Right cardiac atrium (tissue), 5 donors: ENCODE data around the gene TRIM71. TPM values are rescaled to one million over a fixed set of nuclear protein-coding genes. Genes with fewer than 3 reads are reported as not detected.
"Not testable (repeated sequence)": the region's sequence is repeated elsewhere in the genome, so short reads cannot be mapped to it uniquely, and the experiment has no call there.

Experiments
- ATAC-seq, 2 donors: fragments of 200-7000 bp; cut with Tn5 transposase; one replicate each; pipeline versions ENCODE4 v1.8.0 to v1.9.1; 2020; ENCODE audit warnings: moderate library complexity in 2 of 2, mild to moderate bottlenecking in 1 of 2
- DNase-seq, 3 donors: peaks; one replicate each; pipeline ENCODE4 v3.0.0-alpha.2; 2020
- H3K27ac ChIP-seq: one replicate; pipeline ENCODE4 v1.5.1; 2013; ENCODE audit warnings: mild to moderate bottlenecking, low read length, control low read depth, moderate library complexity
- H3K27me3 ChIP-seq: one replicate; pipeline ENCODE4 v1.6.1; 2013; ENCODE audit not compliant: control insufficient read depth, insufficient read depth
- H3K4me1 ChIP-seq: one replicate; pipeline ENCODE4 v1.6.1; 2013; ENCODE audit warnings: low read length; ENCODE audit not compliant: control insufficient read depth, insufficient read depth
- H3K4me3 ChIP-seq: one replicate; pipeline ENCODE4 v1.5.1; 2013; ENCODE audit warnings: low read length, control low read depth
- H3K9me3 ChIP-seq: one replicate; pipeline ENCODE4 v1.6.1; 2013; ENCODE audit warnings: low read length; ENCODE audit not compliant: control insufficient read depth
- WGBS: extraction: QIAGEN DNeasy Blood & Tissue Kit; methylation state at CpG from one replicate; pipeline ENCODE4 v1.1.7; 2013; 5-methylcytosine and 5-hydroxymethylcytosine counted together
- intact Hi-C, 4 donors: fragments of 100-400 bp; cut with DNase I; formaldehyde crosslinking; loops; one replicate each; pipeline versions ENCODE4 v1.11.0 to v1.14.0; 2022 to 2023
- polyA plus RNA-seq: library from polyadenylated mRNA; stranded (reverse); fragments of 200-250 nt; gene quantifications from one replicate; pipeline ENCODE4 v1.2.3, GENCODE V29; 2013
- total RNA-seq, 4 donors: library from RNA; stranded (reverse); fragmentation: NEBNext Ultra II Directional; extraction: Animal tissue kit (Norgen Biotek cat#: 25700); gene quantifications; one replicate each; pipeline ENCODE4 v1.2.1, GENCODE V29; 2021
- donor health status: healthy with polysubstance abuse.
- donor health status: DM: no; HTN: yes; CAD: no.
- donor health status: DM: no; HTN: no; CAD: no.
- donor health status: DM: no; HTN: yes; CAD: no; lungs with severe emphysema.
- donor health status: DM: yes; HTN: yes; CAD: no.

The TRIM71 gene
- total and polyA plus RNA-seq, 5 donors: not detected

DNA sequence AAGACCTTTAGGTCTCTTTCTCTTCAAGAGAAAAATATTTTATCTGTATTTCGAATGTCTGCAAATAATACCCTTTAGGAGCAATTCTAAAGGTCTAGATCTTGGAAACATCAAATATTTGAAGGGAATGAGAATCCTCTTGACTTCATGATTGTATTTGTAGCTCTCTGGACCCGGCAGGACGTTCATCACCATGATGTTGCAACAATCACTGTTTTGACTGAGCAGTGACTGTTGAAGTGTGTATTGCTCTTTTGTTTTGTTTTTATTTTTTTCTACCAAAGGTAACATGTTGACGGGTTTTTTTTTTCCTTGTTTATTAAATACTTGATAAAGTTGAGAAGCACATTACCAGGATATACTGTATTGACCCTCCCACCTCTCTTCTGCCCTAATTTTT is 78.3 kb downstream of the TRIM71 start:
- no peak overlapping the region for H3K4me3 ChIP-seq
- no peak overlapping the region for H3K27ac ChIP-seq
- DNase-seq (no peak), ATAC-seq (no peak)
- no peaks in the 10 kb centered on the region for H3K27me3 ChIP-seq
- WGBS: 86% methylated on average over 4 of the region's 4 CpGs
- no peaks in the 10 kb centered on the region for H3K4me1 ChIP-seq
- no peaks in the 10 kb centered on the region for H3K9me3 ChIP-seq
- intact Hi-C loops: no loop called here

DNA sequence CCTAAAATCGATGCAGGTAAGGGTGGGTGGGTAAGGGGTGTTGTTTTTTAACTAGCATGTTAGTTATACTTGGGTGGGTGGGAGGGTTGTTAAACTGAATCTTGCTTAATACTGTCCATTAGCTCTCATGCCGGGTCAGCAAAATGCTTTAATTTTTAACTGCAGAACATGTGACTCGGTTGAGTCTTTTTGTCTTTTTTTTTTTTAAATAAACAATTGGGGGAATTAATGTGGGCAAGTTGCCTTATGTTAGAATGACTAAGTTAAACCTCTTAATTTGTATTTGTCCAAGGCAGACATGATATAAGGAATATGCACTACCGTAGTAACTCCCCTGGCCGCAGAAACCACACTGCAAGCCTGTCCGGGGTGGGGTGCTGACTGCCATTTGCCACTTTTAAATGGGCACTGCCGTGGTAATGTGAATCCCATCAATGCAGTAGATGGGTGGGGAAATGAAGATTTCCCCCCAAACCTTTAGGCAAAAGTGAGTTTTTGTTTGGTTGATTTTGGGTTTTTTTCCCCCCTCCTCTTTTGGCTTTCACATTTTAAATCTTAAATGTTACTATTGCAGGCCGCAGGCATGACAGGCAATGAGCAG is 79.3 kb downstream of the TRIM71 start:
- Histone ChIP-seq H3K9me3 (no peaks in the 10 kb centered on the region), H3K27ac (no peak overlapping the region), H3K4me1 (no peaks in the 10 kb centered on the region), H3K4me3 (no peak overlapping the region), H3K27me3 (no peaks in the 10 kb centered on the region)
- DNase-seq (no peak), ATAC-seq (no peak)
- WGBS: 94% methylated on average over 8 of the region's 8 CpGs
- intact Hi-C loops: no loop called here

GRCh38 chr3:32897981-32898623 is 80.3 kb downstream of the TRIM71 start:
- DNase-seq (no peak), ATAC-seq (no peak)
- no peaks in the 10 kb centered on the region for H3K9me3 ChIP-seq
- no peaks in the 10 kb centered on the region for H3K27me3 ChIP-seq
- intact Hi-C loops: no loop called here
- H3K4me3 ChIP-seq: no peak overlapping the region
- 75% methylated on average over 5 of the region's 5 CpGs for WGBS
- H3K27ac ChIP-seq: no peak overlapping the region
- no peaks in the 10 kb centered on the region for H3K4me1 ChIP-seq

DNA sequence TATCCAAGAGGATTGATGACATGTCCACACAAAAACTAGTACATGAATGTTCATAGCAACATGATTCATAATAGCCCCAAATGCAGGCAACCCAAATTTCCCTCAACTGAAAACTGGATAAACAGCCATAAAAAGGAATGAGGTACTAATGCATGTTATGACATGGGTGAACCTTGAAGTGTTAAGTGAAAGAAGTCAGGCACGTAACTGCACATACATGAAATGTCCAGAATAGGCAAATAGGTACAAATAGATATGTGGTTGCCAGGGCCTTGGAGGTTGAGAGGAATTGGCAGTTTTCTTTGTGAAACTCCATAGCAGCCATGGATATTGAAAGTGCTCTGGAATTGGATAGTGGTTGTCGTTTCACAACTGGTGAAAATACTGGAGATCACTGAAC is 81.5 kb downstream of the TRIM71 start:
- Histone ChIP-seq H3K27me3 (no peaks in the 10 kb centered on the region), H3K27ac (no peak overlapping the region), H3K9me3 (no peaks in the 10 kb centered on the region), H3K4me3 (no peak overlapping the region), H3K4me1 (no peaks in the 10 kb centered on the region)
- DNase-seq (no peak), ATAC-seq (no peak)
- WGBS: 92% methylated on average over 2 of the region's 2 CpGs
- intact Hi-C loops: no loop called here

GRCh38 chr3:32901005-32901932 is 83.5 kb downstream of the TRIM71 start:
- ATAC-seq (no peak), DNase-seq (no peak)
- Histone ChIP-seq H3K27me3 (no peaks in the 10 kb centered on the region), H3K27ac (no peak overlapping the region), H3K4me3 (no peak overlapping the region), H3K9me3 (no peaks in the 10 kb centered on the region), H3K4me1 (no peaks in the 10 kb centered on the region)
- WGBS: 61% methylated on average over 7 of the region's 7 CpGs
- intact Hi-C loops: no loop called here

- H3K9me3 ChIP-seq, H3K27me3 ChIP-seq, intact Hi-C loops, H3K4me3 ChIP-seq, ATAC-seq, H3K27ac ChIP-seq, H3K4me1 ChIP-seq: not testable (repeated sequence)
- DNase-seq: peak in 1 of 3 donors; percentile 62
- 29% methylated on average over 31 of the region's 31 CpGs for WGBS
Observed at GRCh38 chr3:32902887-32903371, 85.1 kb downstream of the TRIM71 start.

GRCh38 chr3:32903953-32904352 is 86.2 kb downstream of the TRIM71 start:
- Histone ChIP-seq H3K27ac (no peak overlapping the region), H3K9me3 (no peaks in the 10 kb centered on the region), H3K4me1 (no peaks in the 10 kb centered on the region), H3K4me3 (no peak overlapping the region), H3K27me3 (no peaks in the 10 kb centered on the region)
- intact Hi-C loops: no loop called here
- WGBS: 96% methylated on average over 10 of the region's 10 CpGs
- no peak for ATAC-seq
- DNase-seq: no peak

DNA sequence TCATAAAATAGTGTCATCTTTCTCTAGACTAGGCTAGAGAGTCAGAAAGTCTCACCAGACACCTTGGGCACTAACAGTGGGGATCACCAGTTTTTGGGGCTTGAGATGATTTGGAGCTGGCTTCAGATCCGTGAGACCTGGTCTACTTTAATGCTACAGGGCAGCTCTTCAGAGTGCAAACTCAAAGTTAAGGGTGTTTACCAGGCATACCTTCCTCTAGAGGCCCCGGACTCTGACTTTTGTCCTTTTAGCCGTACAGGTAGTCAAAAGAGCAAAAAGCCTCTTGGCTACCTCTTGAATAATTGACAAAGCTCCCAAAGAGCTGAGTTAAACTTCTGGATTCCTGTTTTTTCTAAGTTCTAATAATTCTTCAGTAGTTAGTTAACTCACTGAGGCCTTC is 92.2 kb downstream of the TRIM71 start:
- Histone ChIP-seq H3K4me1 (no peaks in the 10 kb centered on the region), H3K4me3 (no peak overlapping the region), H3K9me3 (no peaks in the 10 kb centered on the region), H3K27ac (no peak overlapping the region), H3K27me3 (no peaks in the 10 kb centered on the region)
- DNase-seq (no peak), ATAC-seq (no peak)
- intact Hi-C loops: no loop called here
- 85% methylated on average over 3 of the region's 3 CpGs for whole genome bisulfite sequencing

DNA sequence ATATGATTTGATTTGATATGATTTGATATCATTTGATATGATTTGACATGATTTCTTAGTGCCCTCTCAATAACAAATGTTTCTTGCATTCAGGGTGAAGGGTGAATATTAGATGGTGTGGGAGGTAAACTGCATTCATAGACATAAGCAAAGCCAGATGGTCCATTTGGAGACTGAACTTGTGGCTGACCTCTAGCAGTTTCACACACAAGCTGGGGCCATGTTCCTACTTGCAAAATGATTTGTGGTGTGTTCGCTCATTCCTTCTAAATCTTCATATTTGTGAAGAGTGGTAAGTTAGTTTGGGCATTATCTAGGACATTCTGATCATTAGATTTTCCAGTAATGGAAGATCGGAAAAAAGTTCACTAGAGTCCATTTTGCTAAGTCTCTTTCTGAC is 93.2 kb downstream of the TRIM71 start:
- Histone ChIP-seq H3K4me3 (no peak overlapping the region), H3K9me3 (no peaks in the 10 kb centered on the region), H3K27ac (no peak overlapping the region), H3K4me1 (no peaks in the 10 kb centered on the region), H3K27me3 (no peaks in the 10 kb centered on the region)
- ATAC-seq (no peak), DNase-seq (no peak)
- intact Hi-C loops: no loop called here
- WGBS: 93% methylated on average over 2 of the region's 2 CpGs

DNA sequence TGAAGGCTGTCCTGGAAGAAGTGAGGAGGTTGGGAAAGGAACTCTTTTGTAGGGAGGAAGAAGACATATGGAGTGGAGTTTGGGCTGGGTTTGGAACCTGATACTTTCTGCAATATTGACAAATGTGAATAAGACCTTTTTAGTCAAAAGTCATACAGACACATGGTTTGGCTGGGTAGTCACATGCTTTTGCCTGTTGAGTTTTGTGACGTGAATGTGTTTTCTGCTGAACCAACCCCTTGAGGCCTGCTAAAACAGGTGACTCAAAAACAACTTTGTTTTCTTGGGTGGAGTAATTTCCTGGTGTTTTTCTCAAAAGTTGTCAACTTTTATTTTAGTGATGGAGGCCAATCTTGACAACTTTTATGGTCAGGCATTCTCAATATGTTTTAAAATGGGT is 94.2 kb downstream of the TRIM71 start:
- no peaks in the 10 kb centered on the region for H3K4me1 ChIP-seq
- H3K9me3 ChIP-seq: no peaks in the 10 kb centered on the region
- intact Hi-C loops: no loop called here
- no peak overlapping the region for H3K27ac ChIP-seq
- 97% methylated on average over 1 of the region's 1 CpG for WGBS
- DNase-seq (no peak), ATAC-seq (no peak)
- no peak overlapping the region for H3K4me3 ChIP-seq
- H3K27me3 ChIP-seq: no peaks in the 10 kb centered on the region

DNA sequence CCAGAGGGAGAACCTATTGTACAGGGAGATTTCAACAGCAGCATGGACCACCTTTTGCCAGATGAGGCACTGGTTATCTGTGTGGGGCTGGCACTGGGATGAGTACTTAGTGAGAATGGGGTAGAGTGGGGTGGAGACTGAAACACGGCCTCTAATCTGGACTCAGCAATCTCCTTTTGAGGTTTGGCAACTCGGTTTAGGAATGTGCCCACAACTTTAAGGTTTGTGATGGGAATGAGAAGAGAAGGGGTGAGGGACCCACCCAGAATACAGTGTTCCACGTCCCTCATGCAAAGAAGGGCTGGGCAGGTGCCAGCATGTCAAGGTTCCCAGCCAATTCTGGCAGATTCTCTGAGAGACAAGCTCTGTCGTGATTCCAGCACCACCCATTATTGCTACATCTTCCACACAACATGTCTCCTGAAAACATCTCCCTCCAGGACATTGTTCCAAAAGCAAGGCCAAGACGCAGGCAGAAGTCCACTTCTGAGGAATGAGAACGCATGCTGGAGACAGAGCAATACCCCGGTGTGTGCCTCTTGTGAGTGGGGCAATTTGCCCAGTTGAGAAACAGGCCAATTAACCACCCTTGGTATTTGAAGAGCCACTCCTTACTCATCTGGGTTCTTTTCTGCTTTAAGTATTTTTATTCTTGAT is 96.1 kb downstream of the TRIM71 start:
- no peak overlapping the region for H3K4me3 ChIP-seq
- ATAC-seq (peak; percentile 75 to 85), DNase-seq (peak; percentile 62 to 85 (median 63))
- H3K27ac ChIP-seq: no peak overlapping the region
- H3K9me3 ChIP-seq: no peaks in the 10 kb centered on the region
- whole genome bisulfite sequencing: 34% methylated on average over 7 of the region's 7 CpGs
- H3K27me3 ChIP-seq: no peaks in the 10 kb centered on the region
- H3K4me1 ChIP-seq: no peaks in the 10 kb centered on the region
- intact Hi-C loops: no loop called here
